Heart right ventricle (tissue), 16 donors: ENCODE data around the gene PTPRE. TPM values are rescaled to one million over a fixed set of nuclear protein-coding genes. Genes with fewer than 3 reads are reported as not detected.

Source experiments
- ATAC-seq, 8 donors: fragments of 200-7000 bp; cut with Tn5 transposase; one replicate each; pipeline ENCODE4 v1.9.1; 2020; ENCODE audit warnings: mild to moderate bottlenecking in 8 of 8, moderate library complexity in 8 of 8, moderate number of reproducible peaks in 1 of 8
- DNase-seq, 2 donors: peaks; one replicate each; pipeline ENCODE4 v3.0.0-alpha.2; 2020
- H3K27ac ChIP-seq, 10 donors: fragments of 200-600 bp; sonication (generic) in 2 of 10; one replicate each; pipeline versions ENCODE4 v1.5.0 to v1.8.0; 2020 to 2022; ENCODE audit warnings: mild to moderate bottlenecking in 3 of 10
- H3K27me3 ChIP-seq, 7 donors: fragments of 200-600 bp; one replicate each; pipeline ENCODE4 v1.8.0; 2021 to 2022; ENCODE audit warnings: mild to moderate bottlenecking in 2 of 7
- H3K36me3 ChIP-seq, 9 donors: fragments of 200-600 bp; sonication (generic) in 1 of 9; one replicate each; pipeline versions ENCODE4 v1.5.0 to v1.8.0; 2020 to 2022; ENCODE audit warnings: mild to moderate bottlenecking in 2 of 9
- H3K4me1 ChIP-seq, 9 donors: fragments of 200-600 bp; sonication (generic) in 1 of 9; one replicate each; pipeline versions ENCODE4 v1.5.0 to v1.8.0; 2020 to 2022; ENCODE audit warnings: mild to moderate bottlenecking in 4 of 9
- H3K4me3 ChIP-seq, 10 donors: fragments of 200-600 bp; sonication (generic) in 2 of 10; one replicate each; pipeline versions ENCODE4 v1.5.0 to v1.8.0; 2020 to 2022; ENCODE audit warnings: mild to moderate bottlenecking in 7 of 10, moderate library complexity in 2 of 10
- H3K9me3 ChIP-seq, 11 donors: fragments of 200-600 bp in 10 of 11; sonication (generic) in 2 of 11; one replicate each; pipeline versions ENCODE4 v1.5.0 to v1.8.0; 2013 to 2022; ENCODE audit warnings: mild to moderate bottlenecking in 2 of 11, control low read depth in 1 of 11, moderate library complexity in 1 of 11
- CTCF ChIP-seq, 9 donors: fragments of 200-600 bp; sonication (generic) in 2 of 9; IDR thresholded peaks; one replicate each; pipeline versions ENCODE4 v1.5.0 to v1.8.0; 2021 to 2022; ENCODE audit warnings: antibody characterized with exemption in 9 of 9, mild to moderate bottlenecking in 5 of 9, moderate library complexity in 1 of 9
- WGBS, 2 donors: extraction: QIAGEN DNeasy Blood & Tissue Kit; methylation state at CpG; one replicate each; pipeline ENCODE4 v1.1.7; 2013; ENCODE audit warnings: inconsistent platforms in 1 of 2; 5-methylcytosine and 5-hydroxymethylcytosine counted together
- intact Hi-C, 10 donors: fragments of 100-400 bp; cut with DNase I; formaldehyde crosslinking; loops; one replicate each; pipeline versions ENCODE4 v1.11.1 to v1.14.2; 2022
- polyA plus RNA-seq, 2 donors: library from polyadenylated mRNA; stranded (reverse); fragments of 200-250 nt; gene quantifications; one replicate each; pipeline ENCODE4 v1.2.3, GENCODE V29; 2013
- total RNA-seq, 10 donors: library from RNA; stranded (reverse); fragmentation: NEBNext Ultra II Directional in 3 of 10; extraction: Animal tissue kit (Norgen Biotek cat#: 25700) in 3 of 10; gene quantifications; one replicate each; pipeline versions ENCODE4 v1.2.1 to v1.2.4, GENCODE V29; 2021 to 2023
- donor health status: Arrhythmogenic right ventricular cardiomyopathy.
- donor health status: ischemic (EF 13 %, LVEDD 7.1; RV severe dilation, severe dysfunction).
- donor health status: healthy with polysubstance abuse.
- donor health status: DM: no; HTN: yes; CAD: no.
- donor health status: DM: no; HTN: no; CAD: no.
- donor health status: ischemic (EF 25% LVEDD 6.9; RV normal size, moderate dysfunction).
- donor health status: ischemic (EF 25% LVEDD 5.7; RV mildly dilated, moderate dysfunction).
- donor health status: healthy.
- donor health status: DM: yes; HTN: yes; CAD: no.
- donor health status: Ischemic cardiomyopathy.
- donor health status: ischemic (EF 35%, LVEDD 5.7; RV mildly dilated, moderate dysfunction).
- donor health status: nonischemic (EF 11% LVEDD 7.7; RV severe dilation, severe dysfunction).
- donor health status: DM: yes; HTN: yes; CAD: no.
- donor health status: PGD.
- donor health status: ischemic (EF 29% LVEDD 5.4; RV normal size, mild dysfunction).
- donor health status: nonischemic (EF 23%, LVEDD 6.1; RV moderate dilation, normal function).

The PTPRE gene
- total and polyA plus RNA-seq, 12 donors: 6.1 to 42.8 (median 22.1) TPM

DNA sequence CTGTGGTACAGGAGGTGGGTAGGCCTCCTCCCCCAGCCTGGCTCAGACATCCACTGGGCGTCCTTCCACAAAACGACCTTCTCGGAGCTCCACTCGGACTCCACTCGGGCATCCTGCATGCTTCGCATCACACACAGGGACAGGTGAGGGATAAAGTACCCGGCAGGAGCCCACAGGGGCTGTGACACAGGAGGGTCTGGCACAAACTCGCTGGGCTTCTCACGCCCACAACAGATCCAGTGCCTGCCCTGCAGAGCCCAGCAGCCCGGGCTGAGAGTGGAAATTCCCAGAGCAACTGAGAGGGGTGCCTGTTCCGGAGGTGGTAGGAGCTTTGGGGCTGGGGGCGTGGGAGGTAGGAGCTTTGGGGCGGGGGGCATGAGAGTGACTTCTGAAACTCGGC is 110.9 kb downstream of the PTPRE start:
- no peak for DNase-seq
- peaks cover 0 to 13% (median 0%) of the 10 kb centered on the region in 9 donors for H3K36me3 ChIP-seq
- no peaks in the 10 kb centered on the region for H3K27me3 ChIP-seq
- H3K4me1 ChIP-seq: peaks cover 0 to 15% (median 8%) of the 10 kb centered on the region in 9 donors
- 58 to 65% methylated on average over 14 of the region's 14 CpGs for WGBS, 2 donors
- peak in 2 of 8 donors; percentile 6 for ATAC-seq
- intact Hi-C loops: loop anchor here in 3 of 10 donors (5.0 to 10.0 kb wide), 2 partner anchors 47 to 49 kb away; no protein-coding TSS in a partner anchor
- no peaks in the 10 kb centered on the region for H3K9me3 ChIP-seq
- H3K4me3 ChIP-seq: no peak overlapping the region
- peak overlapping the region in 1 of 10 donors; percentile 3 for H3K27ac ChIP-seq
- TF ChIP-seq CTCF (IDR thresholded peaks at IDR 0.05): no peak

GRCh38 chr10:128018236-128018635 is 111.3 kb downstream of the PTPRE start:
- Histone ChIP-seq H3K27me3 (no peaks in the 10 kb centered on the region), H3K36me3 (peaks cover 0 to 13% (median 0%) of the 10 kb centered on the region in 9 donors), H3K4me1 (peaks cover 0 to 15% (median 8%) of the 10 kb centered on the region in 9 donors), H3K27ac (peak overlapping the region in 1 of 10 donors; percentile 3), H3K4me3 (no peak overlapping the region), H3K9me3 (no peaks in the 10 kb centered on the region)
- peak in 1 of 2 donors; percentile 64 for DNase-seq
- TF ChIP-seq CTCF (IDR thresholded peaks at IDR 0.05): no peak
- intact Hi-C loops: loop anchor here in 3 of 10 donors (5.0 to 10.0 kb wide), 2 partner anchors 47 to 49 kb away; no protein-coding TSS in a partner anchor
- WGBS, 2 donors: 35 to 58% methylated on average over 13 of the region's 13 CpGs
- ATAC-seq: peak in 7 of 8 donors; percentile 39 to 80 (median 55)

DNA sequence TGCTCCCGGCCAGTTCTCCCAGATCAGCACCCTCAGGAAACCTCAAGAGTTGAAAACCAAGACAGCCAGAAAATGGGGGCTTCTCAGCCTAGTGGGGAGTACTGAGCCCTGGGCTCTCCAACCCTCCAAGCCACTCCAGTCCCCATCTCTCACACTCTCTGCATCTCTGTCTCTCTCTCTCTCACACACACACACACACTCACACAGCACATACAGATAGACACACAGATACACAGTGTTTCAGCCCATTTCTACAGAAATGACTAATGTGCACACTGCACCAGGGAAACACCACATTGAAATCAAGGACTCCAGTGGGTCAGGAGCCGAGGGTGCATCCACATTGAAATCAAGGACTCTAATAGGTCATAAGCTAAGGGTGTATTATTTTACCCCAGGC is 111.8 kb downstream of the PTPRE start:
- Histone ChIP-seq H3K4me3 (no peak overlapping the region), H3K9me3 (no peaks in the 10 kb centered on the region), H3K4me1 (peaks cover 0 to 15% (median 8%) of the 10 kb centered on the region in 9 donors), H3K27ac (no peak overlapping the region), H3K36me3 (peaks cover 0 to 13% (median 0%) of the 10 kb centered on the region in 9 donors), H3K27me3 (no peaks in the 10 kb centered on the region)
- intact Hi-C loops: loop anchor here in 3 of 10 donors (5.0 to 10.0 kb wide), 2 partner anchors 46 to 49 kb away; no protein-coding TSS in a partner anchor
- DNase-seq (no peak), ATAC-seq (peak in 1 of 8 donors; percentile 7)
- WGBS, 2 donors: 60 to 66% methylated on average over 2 of the region's 2 CpGs
- no peak for TF ChIP-seq CTCF (IDR thresholded peaks at IDR 0.05)

DNA sequence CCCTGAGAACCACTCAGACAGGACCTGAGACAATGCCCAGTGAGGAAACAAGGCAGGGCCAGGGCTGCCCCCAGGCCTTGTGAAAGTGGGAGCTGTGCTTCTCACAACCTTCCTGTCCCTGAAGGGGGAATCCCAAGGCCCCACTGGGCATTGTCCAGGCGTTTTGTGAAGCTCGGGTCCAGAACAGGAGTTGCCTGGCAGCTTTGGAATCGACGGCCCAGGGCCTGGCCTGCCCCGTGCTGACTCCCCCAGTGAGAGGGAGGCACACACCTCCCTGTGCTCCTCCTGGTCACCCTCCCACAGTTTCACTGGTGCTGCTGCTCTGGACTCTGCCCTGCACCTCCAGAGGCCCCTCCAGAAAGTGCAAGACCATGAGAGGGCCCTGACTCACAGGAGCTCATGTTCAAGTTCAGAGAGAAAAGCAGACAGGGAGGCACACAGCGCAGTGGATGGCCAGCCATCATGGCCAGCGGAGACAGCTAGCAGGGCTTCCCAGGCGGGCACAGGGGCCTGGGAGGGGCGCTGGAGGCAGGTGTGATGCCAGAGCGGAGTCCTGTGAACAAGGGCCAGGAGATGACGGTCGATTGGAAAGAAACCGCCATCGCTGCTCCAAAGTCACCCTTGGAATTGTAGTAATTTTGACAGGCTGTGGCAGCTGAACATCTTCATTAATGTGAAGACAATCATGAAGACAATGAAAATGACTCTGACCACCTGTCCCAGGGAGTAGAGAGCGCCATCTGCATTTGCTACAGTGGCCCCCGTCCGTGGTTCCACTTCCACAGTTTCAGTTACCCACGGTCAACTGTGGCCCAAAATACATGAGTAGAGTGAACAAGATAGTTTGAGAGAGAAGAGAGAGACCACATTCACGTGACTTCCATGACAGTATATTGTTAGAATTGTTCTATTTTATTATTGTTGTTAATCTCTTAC is 115.6 kb downstream of the PTPRE start:
- no peak overlapping the region for H3K4me3 ChIP-seq
- H3K9me3 ChIP-seq: no peaks in the 10 kb centered on the region
- 89 to 92% methylated on average over 19 of the region's 19 CpGs for WGBS, 2 donors
- H3K4me1 ChIP-seq: peaks cover 0 to 29% (median 19%) of the 10 kb centered on the region in 9 donors
- intact Hi-C loops: no loop called here
- H3K27me3 ChIP-seq: no peaks in the 10 kb centered on the region
- DNase-seq (no peak), ATAC-seq (no peak)
- H3K36me3 ChIP-seq: peaks cover 0 to 13% (median 0%) of the 10 kb centered on the region in 9 donors
- TF ChIP-seq CTCF (IDR thresholded peaks at IDR 0.05): no peak
- no peak overlapping the region for H3K27ac ChIP-seq
